ENCODE data around the gene TMEM132A.

- TF ChIP-seq RAD21 (IDR thresholded peaks at IDR 0.05) (no peak), CTCF (IDR thresholded peaks at IDR 0.05; ENCODE audit: low read depth, low read length, missing input control) (no peak), EGR1 (IDR thresholded peaks at IDR 0.05; ENCODE audit: low read depth in 2 of 2) (no peak), SP1 (IDR thresholded peaks at IDR 0.05) (no peak), MAX (IDR thresholded peaks at IDR 0.05) (no peak), JUND (IDR thresholded peaks at IDR 0.05) (no peak), TAF1 (conservative IDR thresholded peaks at IDR 0.05) (no peak)
Observed at GRCh38 chr11:60897496-60897895, 26.8 kb upstream of the TMEM132A start.
